ENCODE data around the gene RPIA.
"Not testable (repeated sequence)": the region's sequence is repeated elsewhere in the genome, so short reads cannot be mapped to it uniquely, and the experiment has no call there.

- TF ChIP-seq SP1 (IDR thresholded peaks at IDR 0.05); ARNT (IDR thresholded peaks at IDR 0.05); FOXK2 (IDR thresholded peaks at IDR 0.05); SUZ12 (IDR thresholded peaks at IDR 0.05); FOXM1 (IDR thresholded peaks at IDR 0.05; ENCODE audit: borderline replicate concordance); BHLHE40 (IDR thresholded peaks at IDR 0.05; ENCODE audit: borderline replicate concordance): not testable (repeated sequence)
These were observed 105.0 kb downstream of the RPIA start for GRCh38 chr2:88796523-88796922.

All from HEK293T (cell line).